NCI-H2107 treated with DMSO at 0.1 percent for 48 hours (cell line): Measurements from ENCODE around the gene RSKR.
"Not testable (repeated sequence)": the region's sequence is repeated elsewhere in the genome, so short reads cannot be mapped to it uniquely, and the experiment has no call there.

Experiments
- DNase-seq: peaks from one replicate; lab custom pipeline; 2025; ENCODE audit not compliant: unreplicated experiment; lab: John Stamatoyannopoulos, UW

Gene RSKR

DNA sequence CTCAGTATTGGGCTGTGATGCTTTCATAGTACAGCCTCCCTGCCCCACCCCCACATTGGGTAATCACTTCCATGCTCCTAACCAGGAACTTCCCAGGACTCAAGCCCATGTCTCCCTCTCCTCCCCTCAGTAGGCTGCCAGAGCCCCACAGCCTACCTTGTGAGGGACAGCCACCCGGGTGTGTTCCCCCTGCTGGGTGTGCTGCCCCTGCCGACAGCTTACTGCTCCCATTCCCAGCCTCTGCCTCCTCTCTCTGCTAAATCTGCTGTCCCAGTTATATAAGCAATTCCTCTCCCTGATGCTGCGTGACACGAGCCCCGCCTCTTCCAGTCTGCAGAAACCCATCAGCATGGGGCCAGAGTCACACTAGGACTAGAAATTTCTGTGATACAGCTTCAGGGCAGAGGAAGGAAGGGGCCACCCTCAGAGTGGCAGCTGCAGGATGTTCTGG lies at the start of gene RSKR:
Gene RSKR, minus strand, starts transcription at position 255 of the 451 bp plus-strand sequence. Its CDS starts 24 bp downstream, at position 231.
- no peak for DNase-seq

DNA sequence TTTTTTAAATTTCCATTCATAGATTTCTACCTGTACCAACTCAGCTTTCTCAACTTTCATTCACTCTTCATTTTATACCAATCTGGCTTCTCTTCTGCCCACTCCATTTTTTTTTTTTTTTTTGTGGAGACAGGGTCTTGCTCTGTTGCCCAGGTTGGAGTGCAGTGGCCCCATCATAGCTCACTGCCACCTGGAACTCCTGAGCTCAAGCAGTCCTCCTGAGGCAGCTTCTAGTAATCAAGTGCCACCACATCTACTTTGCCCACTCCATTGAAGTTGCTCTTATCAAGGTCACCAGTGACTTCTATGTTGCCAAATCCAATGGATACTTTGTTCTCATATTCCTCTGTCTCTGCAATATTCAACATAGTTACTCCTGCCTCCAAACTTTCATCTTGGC lies 49.7 kb upstream of the RSKR start:
- DNase-seq: no peak

DNA sequence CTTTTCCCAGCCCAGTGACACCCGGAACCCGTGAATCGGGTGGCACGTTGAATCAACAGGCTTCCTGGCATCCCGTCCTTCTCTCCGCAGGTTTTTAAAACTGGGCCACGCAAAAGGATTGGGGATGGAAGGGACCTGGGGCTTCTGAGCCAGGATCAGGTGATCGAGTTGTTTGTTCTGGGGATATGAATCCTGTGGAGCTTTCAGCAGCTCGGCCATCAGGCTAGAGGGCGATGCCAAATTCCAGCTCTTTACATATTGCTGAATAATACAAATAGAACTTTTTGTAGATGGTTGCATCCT lies 48.5 kb upstream of the RSKR start:
- DNase-seq: no peak

- DNase-seq: peak; percentile 88
These were observed 47.9 kb upstream of the RSKR start, which contains the start of the genes SDF2 and SUPT6H for GRCh38 chr17:28661635-28662526. Gene SDF2 (minus strand): TSS chr17:28661906. CDS start chr17:28661876, 30 bp downstream. Gene SUPT6H (plus strand): TSS chr17:28662205. CDS start chr17:28673402, 11,197 bp downstream.

DNA sequence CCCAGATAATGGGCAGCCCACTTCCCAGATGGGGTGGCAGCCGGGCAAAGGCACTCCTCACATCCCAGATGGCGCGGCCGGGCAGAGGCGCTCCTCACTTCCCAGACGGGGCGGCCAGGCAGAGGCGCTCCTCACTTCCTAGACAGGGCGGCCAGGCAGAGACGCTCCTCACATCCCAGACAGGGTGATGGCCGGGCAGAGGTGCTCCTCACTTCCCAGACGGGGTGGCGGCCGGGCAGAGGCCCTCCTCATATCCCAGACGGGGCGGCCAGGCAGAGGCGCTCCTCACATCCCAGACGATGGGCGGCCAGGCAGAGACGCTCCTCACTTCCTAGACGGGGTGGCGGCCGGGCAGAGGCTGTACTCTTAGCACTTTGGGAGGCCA lies 45.5 kb upstream of the RSKR start:
- not testable (repeated sequence) for DNase-seq

DNA sequence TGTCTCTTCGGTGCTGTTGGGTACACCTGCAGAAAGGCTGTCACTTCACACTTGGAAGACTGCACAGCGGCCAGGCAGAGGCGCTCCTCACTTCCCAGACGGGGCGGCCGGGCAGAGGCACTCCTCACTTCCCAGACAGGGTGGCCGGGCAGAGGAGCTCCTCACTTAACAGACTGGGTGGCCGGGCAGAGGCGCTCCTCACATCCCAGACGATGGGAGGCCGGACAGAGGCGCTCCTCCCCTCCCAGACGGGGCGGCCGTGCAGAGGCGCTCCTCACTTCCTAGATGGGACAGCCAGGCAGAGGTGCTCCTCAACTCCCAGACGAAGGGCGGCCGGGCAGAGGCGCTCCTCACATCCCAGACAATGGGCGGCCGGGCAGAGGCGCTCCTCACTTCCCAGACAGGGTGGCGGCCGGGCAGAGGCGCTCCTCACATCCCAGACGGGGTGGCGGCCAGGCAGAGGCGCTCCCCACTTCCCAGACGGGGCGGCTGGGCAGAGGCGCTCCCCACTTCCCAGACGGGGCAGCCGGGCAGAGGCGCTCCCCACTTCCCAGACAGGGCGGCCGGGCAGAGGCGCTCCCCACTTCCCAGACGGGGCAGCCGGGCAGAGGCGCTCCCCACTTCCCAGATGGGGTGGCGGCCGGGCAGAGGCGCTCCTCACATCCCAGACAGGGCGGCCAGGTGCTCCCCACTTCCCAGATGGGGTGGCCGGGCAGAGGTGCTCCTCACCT lies 44.9 kb upstream of the RSKR start:
- DNase-seq: not testable (repeated sequence)

DNA sequence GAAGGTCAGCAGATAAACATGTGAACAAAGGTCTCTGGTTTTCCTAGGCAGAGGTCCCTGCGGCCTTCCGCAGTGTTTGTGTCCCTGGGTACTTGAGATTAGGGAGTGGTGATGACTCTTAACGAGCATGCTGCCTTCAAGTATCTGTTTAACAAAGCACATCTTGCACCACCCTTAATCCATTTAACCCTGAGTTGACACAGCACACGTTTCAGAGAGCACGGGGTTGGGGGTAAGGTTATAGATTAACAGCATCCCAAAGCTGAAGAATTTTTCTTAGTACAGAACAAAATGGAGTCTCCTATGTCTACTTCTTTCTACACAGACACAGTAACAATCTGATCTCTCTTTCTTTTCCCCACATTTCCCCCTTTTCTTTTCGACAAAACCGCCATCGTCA lies 44.4 kb upstream of the RSKR start:
- DNase-seq: not testable (repeated sequence)

GRCh38 chr17:28657756-28658155 lies 43.8 kb upstream of the RSKR start:
- DNase-seq: no peak

GRCh38 chr17:28655160-28655559 lies 41.2 kb upstream of the RSKR start:
- DNase-seq: no peak

- no peak for DNase-seq
These were observed 34.7 kb upstream of the RSKR start for GRCh38 chr17:28648698-28649097.

- no peak for DNase-seq
These were observed 32.2 kb upstream of the RSKR start for GRCh38 chr17:28646039-28646754.

DNA sequence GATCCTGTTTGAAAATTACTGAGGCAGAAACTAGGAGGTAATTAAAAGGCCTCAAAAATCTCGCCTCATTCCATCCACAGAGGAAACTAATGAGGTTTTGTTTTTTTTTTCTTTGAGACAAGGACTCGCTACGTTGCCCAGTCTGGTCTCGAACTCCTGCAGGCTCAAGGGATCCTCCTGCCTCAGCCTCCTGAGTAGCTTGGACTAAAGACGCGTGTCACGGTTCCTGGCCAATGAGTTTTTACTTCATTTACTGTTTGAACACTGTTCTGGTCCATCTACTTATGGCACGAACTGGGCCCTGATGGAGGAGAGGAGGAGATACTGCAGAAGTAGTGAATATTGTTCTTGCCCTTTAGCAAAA lies 31.6 kb upstream of the RSKR start:
- no peak for DNase-seq

DNA sequence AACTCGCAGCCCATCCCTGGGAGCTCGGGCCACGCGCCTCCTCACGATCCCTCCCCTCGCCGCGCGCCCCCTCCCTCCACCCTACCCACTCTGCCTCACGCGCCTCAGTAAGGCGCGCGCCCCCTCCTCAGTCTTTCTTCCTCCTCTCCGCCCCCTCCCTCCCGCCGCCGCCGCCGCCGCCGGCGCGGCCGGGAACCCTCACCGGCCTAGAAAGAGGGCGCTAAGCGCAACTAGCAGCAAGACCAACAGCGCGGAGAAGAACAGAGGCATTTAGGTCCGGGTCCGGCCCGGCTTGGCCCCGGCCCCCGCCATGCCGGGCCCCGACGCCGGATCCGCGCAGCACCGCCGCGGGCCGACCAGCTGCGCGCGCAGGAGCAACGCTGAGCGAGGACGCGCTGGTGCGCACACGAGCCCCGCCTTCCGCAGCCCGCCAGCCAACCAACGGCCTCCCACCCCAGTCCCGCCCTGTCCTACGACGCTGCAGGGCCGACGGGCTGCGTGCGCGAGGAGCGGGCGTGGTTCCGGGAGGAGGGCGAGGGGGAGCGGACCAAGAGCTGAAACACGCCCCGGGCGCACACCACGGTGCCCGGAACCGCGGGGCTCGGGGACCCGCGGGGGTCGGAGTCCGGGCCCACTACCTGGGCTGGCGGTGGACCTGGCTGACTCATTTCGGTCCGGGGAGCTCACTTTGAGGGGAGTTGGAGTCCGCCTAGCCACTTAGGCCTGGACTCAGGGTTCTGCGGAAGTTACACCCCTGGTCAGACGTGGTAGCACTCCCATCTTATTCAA lies 31.0 kb upstream of the RSKR start, which contains the start of gene BLTP2:
Gene BLTP2, minus strand, starts transcription at position 372 of the 789 bp plus-strand sequence. Its CDS starts 102 bp downstream, at position 270.
- DNase-seq: peak; percentile 73

DNA sequence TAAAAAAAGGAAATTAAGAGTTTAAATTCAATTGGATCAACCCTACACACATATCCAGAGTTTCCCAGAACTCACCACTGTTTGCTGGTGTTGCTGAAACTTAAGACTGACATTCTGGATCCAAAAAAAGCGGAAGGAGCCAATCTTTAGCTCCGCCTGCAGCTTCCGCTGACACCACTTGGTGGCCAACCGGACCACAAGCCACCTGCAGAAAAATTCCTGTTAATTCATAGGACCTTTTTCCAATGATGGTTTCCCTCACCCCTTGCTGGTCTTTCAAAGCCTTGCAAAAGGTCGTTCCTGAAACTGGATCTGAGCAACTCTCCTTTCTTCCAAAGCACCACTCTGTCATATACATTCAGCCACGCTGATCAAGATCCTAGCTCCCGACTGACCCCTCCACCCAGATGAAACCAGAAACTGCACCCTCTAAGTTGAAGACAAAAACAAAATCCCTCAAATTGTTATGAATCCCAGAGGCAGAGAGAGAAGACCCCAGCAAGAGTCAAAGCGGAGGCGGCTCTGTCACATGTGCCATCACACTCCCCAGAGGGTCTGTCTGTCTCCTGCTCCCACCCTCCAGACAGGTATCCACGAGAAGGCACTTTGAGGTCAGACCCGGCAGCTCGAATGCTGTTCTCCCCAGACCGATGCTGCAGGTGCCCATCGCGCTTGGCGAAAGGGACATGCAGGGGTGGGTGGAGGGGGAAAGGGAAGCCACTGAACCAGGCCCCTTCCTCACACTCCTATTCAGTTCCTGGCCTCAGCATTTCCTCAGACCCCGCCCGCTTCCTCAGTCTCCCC lies 30.2 kb upstream of the RSKR start:
- DNase-seq: peak; percentile 23

DNA sequence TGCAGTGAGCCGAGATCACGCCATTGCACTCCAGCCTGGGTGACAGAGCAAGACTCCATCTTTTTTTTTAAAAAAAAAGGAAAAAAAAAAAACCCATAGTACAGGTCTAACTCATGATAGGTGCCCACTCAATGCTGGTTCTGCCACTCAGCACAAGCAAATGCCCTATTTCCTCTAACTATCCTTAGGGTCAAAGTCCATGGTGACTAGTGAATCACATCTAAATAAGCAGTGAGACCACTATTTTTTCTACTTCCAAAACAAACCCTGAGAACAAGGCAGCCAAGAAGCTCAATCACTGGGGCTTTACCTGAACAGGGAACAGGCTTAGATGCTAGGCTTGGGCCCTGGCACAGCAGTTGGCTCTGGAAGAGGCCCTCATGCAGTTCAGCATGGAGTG lies 27.6 kb upstream of the RSKR start:
- DNase-seq: no peak

DNA sequence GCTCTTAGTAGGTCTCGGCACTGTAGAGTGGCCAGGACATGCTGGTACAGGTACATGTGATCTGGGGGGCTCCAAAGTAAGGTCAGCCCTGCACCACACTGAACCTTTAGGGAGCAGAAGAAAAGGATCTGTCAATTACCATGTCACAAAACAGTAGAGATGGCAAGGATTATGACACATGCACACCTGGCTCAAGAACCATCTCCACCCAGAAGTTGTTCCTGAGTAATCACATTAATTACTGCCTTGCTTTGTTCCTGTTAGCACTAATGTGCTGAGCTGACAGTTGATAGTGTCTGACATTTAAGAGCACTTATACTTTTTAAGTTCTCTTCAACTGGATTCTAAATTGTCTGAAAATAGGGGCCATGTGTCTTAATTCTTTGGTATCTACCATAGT lies 21.5 kb upstream of the RSKR start:
- DNase-seq: no peak

- DNase-seq: peak; percentile 20
These were observed 20.4 kb upstream of the RSKR start for GRCh38 chr17:28634206-28634865.

DNA sequence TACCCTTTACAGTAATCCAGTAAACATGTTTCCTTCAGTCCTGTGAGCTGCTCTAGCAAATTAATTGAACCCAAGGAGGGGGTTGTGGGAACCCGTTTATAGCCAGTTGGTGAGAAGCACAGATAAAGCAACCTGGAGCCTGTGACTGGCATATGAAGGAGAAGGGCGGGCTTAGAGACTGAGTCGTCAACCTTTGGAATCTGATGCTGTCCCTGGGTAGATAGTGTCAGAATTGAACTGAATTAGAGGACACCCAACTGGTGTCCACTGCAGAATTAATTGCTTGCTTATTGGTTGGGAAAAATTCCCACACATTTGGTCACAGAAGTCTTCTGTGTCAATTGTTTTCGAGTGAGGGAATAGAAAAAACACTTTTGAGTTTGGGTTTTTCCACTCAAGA lies 12.8 kb upstream of the RSKR start:
- no peak for DNase-seq

GRCh38 chr17:28624148-28624547 lies 10.2 kb upstream of the RSKR start:
- DNase-seq: no peak
